ENCODE measurements around the gene TCF19.

TCF19 gene

GRCh38 chr6:31128093-31128676 is 30.2 kb upstream of the TCF19 start:
- DNase-seq (ENCODE audit: low read depth) = no peak

GRCh38 chr6:31129130-31129529 is 29.3 kb upstream of the TCF19 start:
- no peak for DNase-seq (ENCODE audit: low read depth)

GRCh38 chr6:31130751-31131150 is 27.6 kb upstream of the TCF19 start:
- DNase-seq (ENCODE audit: low read depth) = no peak

GRCh38 chr6:31131595-31131994 is 26.8 kb upstream of the TCF19 start:
- no peak for DNase-seq (ENCODE audit: low read depth)

GRCh38 chr6:31132806-31133205 is 25.6 kb upstream of the TCF19 start:
- DNase-seq (ENCODE audit: low read depth) = no peak

- DNase-seq (ENCODE audit: low read depth) = no peak
Observed at GRCh38 chr6:31135710-31136109, 22.7 kb upstream of the TCF19 start.

- no peak for DNase-seq (ENCODE audit: low read depth)
Observed at GRCh38 chr6:31138982-31139381, 19.4 kb upstream of the TCF19 start, which contains the start of gene PSORS1C2. PSORS1C2 (minus strand) TSS chr6:31139066; CDS start chr6:31139026, 40 bp downstream.

GRCh38 chr6:31139599-31139998 is 18.8 kb upstream of the TCF19 start:
- DNase-seq (ENCODE audit: low read depth) = no peak

- no peak for DNase-seq (ENCODE audit: low read depth)
Observed at GRCh38 chr6:31140643-31141042, 17.7 kb upstream of the TCF19 start.

GRCh38 chr6:31142361-31142761 is 16.0 kb upstream of the TCF19 start:
- DNase-seq (ENCODE audit: low read depth) = no peak

- DNase-seq (ENCODE audit: low read depth) = peak; percentile 59
Observed at GRCh38 chr6:31143148-31143547, 15.2 kb upstream of the TCF19 start.

- no peak for DNase-seq (ENCODE audit: low read depth)
Observed at GRCh38 chr6:31144296-31144969, 14.0 kb upstream of the TCF19 start.

GRCh38 chr6:31144970-31145340 is 13.4 kb upstream of the TCF19 start:
- no peak for DNase-seq (ENCODE audit: low read depth)

- no peak for DNase-seq (ENCODE audit: low read depth)
Observed at GRCh38 chr6:31145386-31145785, 13.0 kb upstream of the TCF19 start.

GRCh38 chr6:31149827-31150447 is 8.5 kb upstream of the TCF19 start:
- no peak for DNase-seq (ENCODE audit: low read depth)

- no peak for DNase-seq (ENCODE audit: low read depth)
Observed at GRCh38 chr6:31152781-31153180, 5.6 kb upstream of the TCF19 start.

- no peak for DNase-seq (ENCODE audit: low read depth)
Observed at GRCh38 chr6:31154436-31154835, 4.0 kb upstream of the TCF19 start.

- no peak for DNase-seq (ENCODE audit: low read depth)
Observed at GRCh38 chr6:31156641-31157040, 1.7 kb upstream of the TCF19 start.

- DNase-seq (ENCODE audit: low read depth) = no peak
Observed at GRCh38 chr6:31157513-31158139, 763 bp upstream of the TCF19 start, which contains the start of gene CCHCR1. CCHCR1 (minus strand) TSS chr6:31157802; CDS start chr6:31157600, 202 bp downstream.

GRCh38 chr6:31158863-31159855 is 770 bp downstream of the TCF19 start:
- no peak for DNase-seq (ENCODE audit: low read depth)

GRCh38 chr6:31161216-31162126 is 3.1 kb downstream of the TCF19 start:
- no peak for DNase-seq (ENCODE audit: low read depth)
